GM12801 (cell line): ENCODE measurements around the gene HELZ2.

Experiments used
- TF ChIP-seq, protein P1 (sequence below): IDR thresholded peaks from one replicate; pipeline ENCODE4 v1.5.1; 2011; ENCODE audit warnings: control low read depth; ENCODE audit not compliant: insufficient read length; ENCODE audit errors: extremely low read depth

Gene HELZ2, protein sequence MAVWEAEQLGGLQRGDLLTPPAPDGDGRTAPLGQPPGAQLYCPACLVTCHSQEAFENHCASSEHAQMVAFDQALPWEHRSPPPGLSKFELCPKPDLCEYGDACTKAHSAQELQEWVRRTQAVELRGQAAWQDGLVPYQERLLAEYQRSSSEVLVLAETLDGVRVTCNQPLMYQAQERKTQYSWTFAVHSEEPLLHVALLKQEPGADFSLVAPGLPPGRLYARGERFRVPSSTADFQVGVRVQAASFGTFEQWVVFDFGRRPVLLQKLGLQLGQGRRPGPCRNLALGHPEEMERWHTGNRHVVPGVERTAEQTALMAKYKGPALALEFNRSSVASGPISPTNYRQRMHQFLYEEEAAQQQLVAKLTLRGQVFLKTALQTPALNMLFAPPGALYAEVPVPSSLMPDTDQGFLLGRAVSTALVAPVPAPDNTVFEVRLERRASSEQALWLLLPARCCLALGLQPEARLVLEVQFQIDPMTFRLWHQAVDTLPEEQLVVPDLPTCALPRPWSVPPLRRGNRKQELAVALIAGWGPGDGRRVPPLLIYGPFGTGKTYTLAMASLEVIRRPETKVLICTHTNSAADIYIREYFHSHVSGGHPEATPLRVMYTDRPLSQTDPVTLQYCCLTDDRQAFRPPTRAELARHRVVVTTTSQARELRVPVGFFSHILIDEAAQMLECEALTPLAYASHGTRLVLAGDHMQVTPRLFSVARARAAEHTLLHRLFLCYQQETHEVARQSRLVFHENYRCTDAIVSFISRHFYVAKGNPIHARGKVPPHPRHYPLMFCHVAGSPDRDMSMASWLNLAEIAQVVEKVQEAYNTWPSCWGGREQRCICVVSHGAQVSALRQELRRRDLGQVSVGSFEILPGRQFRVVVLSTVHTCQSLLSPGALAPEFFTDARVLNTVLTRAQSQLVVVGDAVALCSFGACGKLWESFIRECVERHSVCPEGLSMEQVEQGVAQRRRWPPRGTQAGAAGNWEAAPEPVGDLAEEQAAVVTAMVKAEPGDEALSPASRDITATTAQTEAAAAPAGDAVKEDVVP (N-terminal part only)

DNA sequence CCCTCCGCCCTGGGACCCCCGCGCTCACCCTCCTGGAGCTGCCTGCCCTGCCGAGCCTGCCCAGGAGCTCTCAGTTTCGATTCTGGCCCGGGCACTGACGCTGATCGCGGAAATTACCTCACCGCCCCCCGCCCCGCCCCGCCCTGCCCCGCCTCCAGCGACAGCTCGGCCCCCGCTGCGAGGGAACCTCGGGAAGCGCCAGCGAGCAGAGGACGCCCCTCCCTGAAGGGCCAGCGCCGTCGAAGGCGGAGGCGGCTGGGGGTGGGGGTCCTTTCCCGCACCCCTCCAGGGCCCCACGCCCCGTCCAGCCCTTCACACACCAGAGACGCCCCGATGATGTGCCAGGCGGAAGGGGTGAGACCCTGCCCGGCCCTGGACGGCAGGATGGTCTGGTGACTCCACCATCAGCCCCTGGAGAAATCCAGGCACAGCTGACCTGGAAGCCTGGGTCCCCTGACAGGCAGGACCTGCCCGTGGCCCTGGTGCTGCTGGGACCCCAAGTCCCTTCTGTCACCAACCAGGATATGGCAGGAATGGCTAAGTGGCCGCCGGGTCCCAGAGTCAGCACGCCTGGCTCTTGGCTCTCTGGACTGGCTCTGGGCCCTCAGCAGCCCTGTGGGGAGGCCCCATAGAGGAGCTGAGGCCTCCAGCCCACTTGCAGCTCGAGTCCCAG is at the start of gene HELZ2:
HELZ2 (minus strand) TSS at position 84 of the 673 bp plus-strand sequence. CDS start 1,854 bp downstream, outside the sequence.
- TF ChIP-seq, protein P1, sequence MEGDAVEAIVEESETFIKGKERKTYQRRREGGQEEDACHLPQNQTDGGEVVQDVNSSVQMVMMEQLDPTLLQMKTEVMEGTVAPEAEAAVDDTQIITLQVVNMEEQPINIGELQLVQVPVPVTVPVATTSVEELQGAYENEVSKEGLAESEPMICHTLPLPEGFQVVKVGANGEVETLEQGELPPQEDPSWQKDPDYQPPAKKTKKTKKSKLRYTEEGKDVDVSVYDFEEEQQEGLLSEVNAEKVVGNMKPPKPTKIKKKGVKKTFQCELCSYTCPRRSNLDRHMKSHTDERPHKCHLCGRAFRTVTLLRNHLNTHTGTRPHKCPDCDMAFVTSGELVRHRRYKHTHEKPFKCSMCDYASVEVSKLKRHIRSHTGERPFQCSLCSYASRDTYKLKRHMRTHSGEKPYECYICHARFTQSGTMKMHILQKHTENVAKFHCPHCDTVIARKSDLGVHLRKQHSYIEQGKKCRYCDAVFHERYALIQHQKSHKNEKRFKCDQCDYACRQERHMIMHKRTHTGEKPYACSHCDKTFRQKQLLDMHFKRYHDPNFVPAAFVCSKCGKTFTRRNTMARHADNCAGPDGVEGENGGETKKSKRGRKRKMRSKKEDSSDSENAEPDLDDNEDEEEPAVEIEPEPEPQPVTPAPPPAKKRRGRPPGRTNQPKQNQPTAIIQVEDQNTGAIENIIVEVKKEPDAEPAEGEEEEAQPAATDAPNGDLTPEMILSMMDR: no peak

DNA sequence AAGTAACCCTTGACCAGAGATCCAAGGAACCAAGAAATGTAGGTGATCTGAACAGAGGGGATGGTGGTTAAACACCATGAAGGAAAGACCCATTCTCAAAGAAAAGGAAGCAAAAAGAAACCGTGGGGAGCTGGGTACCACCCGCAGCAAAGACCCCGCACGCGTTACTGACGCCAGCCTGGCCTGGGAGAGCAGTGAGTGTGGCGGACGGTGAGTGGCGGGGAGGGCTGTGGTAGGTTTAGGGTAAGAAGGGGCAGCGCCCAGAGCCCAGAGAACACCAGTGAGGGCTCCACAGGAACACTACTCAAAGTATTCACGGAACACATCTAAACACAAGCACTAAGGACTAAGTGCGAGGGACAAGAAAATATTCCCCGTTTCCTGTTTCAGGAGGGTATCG is 48.7 kb upstream of the HELZ2 start:
- TF ChIP-seq, protein P1: no peak

DNA sequence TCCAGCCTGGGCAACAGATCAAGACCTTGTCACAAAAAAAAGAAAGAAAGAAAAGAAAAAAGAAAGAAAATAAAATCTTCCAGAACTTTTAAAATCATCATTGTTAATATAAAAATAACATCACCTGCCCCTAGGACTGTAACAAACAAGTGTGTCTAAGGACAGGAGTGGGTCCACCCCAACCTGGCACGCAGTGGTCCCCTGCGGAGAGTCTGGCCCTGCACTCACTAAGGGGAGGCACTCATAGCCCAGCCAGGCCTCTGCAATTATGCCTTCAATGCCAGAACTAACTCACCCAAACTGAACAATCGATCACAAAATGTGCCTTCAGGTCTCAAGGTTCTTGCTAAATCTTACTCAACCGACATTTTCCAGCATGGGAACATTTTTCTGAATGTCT is 48.1 kb upstream of the HELZ2 start:
- TF ChIP-seq, protein P1: no peak

DNA sequence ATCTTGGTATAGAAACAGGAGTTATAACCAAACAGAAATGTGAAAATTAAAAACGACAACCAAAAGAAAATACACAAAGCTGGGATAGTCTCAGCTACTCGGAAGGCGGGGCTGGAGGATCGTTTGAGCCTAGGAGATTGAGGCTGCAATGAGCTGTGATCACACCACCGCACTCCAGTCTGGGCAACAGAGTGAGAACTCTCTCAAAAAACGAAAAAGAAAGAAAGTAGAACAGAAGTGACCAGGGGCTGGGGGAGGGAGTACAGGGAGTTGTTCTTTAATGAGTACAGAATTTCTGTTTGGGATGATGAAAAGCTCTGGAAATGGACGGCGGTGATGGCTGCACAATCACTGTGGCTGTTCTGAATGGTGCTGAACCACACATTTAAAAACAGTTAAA is 47.0 kb upstream of the HELZ2 start:
- TF ChIP-seq, protein P1: no peak

DNA sequence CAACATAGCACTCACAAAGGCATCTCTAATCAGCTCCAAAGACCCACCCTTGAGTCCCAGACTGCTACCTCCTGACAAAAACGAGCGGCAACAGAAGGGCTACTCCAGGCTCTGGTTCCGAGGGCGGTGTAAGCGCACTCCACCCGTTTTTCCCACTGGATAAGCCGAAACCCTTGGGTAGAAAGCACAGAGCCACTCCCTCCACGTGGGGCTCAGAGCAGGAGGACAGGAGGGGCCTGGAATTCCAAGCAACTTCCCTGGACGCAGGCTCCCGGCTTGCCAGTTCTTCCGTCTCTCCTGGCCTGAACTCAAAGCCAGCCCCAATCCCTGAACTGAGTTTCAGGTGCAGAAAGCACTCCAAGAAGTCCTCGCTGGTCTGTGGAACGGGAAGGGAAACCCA is 45.5 kb upstream of the HELZ2 start:
- TF ChIP-seq, protein P1: no peak

DNA sequence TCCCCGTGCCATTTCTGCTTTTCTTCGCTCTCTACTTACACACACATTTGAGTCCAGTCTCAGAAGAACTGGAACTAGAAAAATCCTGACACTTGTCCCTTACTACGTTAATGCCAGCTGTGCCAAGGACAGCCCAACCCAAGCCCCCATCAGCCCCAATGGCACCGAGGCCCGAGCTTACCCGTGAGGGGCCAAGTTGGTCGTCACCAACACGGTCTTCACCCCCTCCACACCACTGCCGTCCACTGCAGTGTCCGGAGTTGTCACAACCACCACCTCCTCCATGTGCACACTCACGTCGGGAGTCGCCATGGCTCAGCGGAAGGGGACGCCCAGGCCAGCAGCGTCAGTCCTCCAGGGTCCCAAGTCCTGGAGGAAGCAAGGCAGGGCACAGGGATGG is 45.0 kb upstream of the HELZ2 start:
- TF ChIP-seq, protein P1: no peak
